ENCODE measurements around the gene EMP3. TPM values are rescaled to one million over a fixed set of nuclear protein-coding genes. Genes with fewer than 3 reads are reported as not detected.
"Not testable (repeated sequence)": the region's sequence is repeated elsewhere in the genome, so short reads cannot be mapped to it uniquely, and the experiment has no call there.

EMP3 gene
- total RNA-seq, 2 donors from 2014 or later: 11.6 to 29.4 TPM

DNA sequence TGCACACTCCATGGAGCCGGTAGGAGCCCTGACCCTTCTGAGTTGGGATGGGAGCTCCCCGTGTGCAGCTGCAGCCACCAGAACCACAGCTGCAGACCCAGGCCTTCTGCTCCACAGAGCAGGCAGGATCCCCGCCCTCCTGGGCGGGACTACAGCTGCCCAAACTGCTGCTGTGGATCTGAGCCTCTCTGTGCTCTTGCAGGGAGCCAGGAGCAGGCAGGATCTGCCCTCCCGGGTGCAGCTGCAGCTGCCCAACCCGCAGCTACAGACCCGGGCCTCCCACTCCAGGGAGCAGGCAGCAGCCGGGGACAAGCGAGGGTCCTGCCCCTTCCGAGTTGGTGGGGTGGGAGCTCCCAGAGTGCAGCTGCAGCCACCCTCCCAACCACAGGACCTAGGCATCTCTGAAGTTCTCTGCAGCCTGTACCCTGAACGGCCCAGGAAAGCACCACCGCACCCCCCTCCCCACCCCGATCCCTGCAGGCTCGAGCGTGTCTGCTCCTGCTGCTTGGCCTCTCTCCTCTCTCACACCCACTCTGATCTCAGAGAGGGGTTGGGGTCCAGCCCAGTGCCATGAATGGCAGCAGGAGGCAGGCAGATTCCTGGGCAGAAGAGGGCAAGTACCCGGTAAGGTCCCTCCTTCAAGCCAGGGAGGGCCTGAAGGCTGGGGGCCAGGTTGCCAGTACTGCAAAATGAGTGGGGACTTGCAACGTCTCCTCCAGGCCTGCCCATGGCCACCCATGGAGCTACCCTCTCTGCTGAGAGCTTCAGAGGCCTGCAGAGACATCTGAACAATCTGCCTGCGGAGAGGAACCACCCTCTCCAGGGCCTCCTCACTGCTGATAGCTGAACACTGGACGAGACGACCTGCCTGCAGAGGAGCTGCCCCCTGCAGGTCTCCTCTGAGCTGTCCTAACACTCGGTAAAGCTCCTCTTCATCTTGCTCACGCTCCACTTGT is 16.4 kb upstream of the EMP3 start:
- H3K27ac ChIP-seq: no peak overlapping the region
- no peaks in the 10 kb centered on the region for H3K9me3 ChIP-seq
- no peak for DNase-seq

DNA sequence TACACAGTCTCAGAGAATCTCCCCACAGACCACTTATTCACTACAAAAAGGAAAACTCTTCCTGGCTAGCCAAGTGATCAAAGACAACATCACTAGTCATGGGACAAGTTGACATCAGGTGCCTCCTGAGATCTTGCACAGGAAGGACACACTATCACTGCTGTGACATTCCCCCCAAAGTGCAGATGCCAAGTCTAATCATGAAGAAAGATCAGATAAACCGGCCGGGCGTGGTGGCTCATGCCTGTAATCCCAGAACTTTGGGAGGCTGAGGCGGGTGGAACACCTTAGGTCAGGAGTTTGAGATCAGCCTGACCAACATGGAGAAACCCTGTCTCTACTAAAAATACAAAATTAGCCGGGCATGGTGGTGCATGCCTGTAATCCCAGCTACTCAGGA is 15.6 kb upstream of the EMP3 start:
- not testable (repeated sequence) for H3K4me3 ChIP-seq; DNase-seq; H3K9me3 ChIP-seq; H3K4me1 ChIP-seq; H3K36me3 ChIP-seq; H3K27ac ChIP-seq; H3K9ac ChIP-seq (ENCODE audit: low read depth in 2 of 2, low read length in 2 of 2); H3K27me3 ChIP-seq
- intact Hi-C loops (cut with DNase I): loop anchor here (10.0 kb wide), 2 partner anchors 85 to 275 kb away; partner anchors contain the start of genes GRIN2D and KDELR1

More for the DNA sequence above, 16.4 kb upstream of the EMP3 start:
- intact Hi-C loops (cut with DNase I): no loop called here
- TF ChIP-seq, protein P1, sequence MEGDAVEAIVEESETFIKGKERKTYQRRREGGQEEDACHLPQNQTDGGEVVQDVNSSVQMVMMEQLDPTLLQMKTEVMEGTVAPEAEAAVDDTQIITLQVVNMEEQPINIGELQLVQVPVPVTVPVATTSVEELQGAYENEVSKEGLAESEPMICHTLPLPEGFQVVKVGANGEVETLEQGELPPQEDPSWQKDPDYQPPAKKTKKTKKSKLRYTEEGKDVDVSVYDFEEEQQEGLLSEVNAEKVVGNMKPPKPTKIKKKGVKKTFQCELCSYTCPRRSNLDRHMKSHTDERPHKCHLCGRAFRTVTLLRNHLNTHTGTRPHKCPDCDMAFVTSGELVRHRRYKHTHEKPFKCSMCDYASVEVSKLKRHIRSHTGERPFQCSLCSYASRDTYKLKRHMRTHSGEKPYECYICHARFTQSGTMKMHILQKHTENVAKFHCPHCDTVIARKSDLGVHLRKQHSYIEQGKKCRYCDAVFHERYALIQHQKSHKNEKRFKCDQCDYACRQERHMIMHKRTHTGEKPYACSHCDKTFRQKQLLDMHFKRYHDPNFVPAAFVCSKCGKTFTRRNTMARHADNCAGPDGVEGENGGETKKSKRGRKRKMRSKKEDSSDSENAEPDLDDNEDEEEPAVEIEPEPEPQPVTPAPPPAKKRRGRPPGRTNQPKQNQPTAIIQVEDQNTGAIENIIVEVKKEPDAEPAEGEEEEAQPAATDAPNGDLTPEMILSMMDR (IDR thresholded peaks at IDR 0.05): no peak
- H3K9ac ChIP-seq (ENCODE audit: low read depth in 2 of 2, low read length in 2 of 2): no peak overlapping the region
- H3K36me3 ChIP-seq: no peaks in the 10 kb centered on the region
- no peaks in the 10 kb centered on the region for H3K27me3 ChIP-seq
- no peak overlapping the region for H3K4me3 ChIP-seq
- H3K4me1 ChIP-seq: no peaks in the 10 kb centered on the region

DNA sequence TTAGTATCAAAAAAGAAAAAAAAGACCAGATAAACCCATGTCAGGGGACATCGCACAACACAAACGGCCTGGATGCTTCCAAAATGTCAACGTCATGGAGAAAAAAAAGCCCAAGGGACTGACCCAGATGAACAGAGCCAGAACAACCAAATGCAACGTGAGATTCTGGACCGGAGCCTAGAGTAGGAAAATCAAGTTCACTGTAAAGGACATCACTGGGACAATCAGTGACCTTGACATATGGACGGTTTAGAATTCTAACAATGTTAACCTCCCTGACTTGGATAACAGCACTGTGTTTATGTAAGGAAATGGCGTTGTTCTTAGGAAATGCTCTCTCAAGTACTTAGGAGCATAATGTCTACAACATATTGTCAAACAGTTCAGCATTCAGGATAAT is 15.1 kb upstream of the EMP3 start:
- intact Hi-C loops (cut with DNase I): loop anchor here (10.0 kb wide), 2 partner anchors 85 to 275 kb away; partner anchors contain the start of genes GRIN2D and KDELR1
- no peaks in the 10 kb centered on the region for H3K27me3 ChIP-seq
- no peaks in the 10 kb centered on the region for H3K9me3 ChIP-seq
- H3K36me3 ChIP-seq: no peaks in the 10 kb centered on the region
- no peak overlapping the region for H3K9ac ChIP-seq (ENCODE audit: low read depth in 2 of 2, low read length in 2 of 2)
- H3K4me1 ChIP-seq: no peaks in the 10 kb centered on the region
- no peak overlapping the region for H3K27ac ChIP-seq
- no peak for DNase-seq
- H3K4me3 ChIP-seq: no peak overlapping the region
- TF ChIP-seq, protein P1 (IDR thresholded peaks at IDR 0.05): no peak

DNA sequence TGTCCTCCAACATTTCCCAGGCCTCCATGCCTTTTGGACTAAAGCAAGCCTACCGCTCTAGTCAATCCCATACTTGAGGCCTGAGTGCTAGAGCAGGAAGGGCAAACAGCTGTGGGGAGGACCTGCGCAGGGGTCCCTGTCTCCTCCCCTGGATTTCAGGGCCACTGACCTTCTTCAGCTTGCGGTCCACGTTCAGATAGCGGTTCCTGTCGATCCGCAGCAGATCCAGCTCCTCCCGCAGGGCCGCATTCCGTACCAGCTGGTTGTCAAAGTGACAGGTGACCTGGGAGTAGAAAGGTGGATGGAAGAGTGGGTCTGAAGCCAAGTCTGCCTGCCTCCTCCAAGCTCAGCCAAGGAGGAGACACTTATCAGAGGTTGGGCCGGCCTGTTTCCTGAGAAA is 14.0 kb upstream of the EMP3 start:
- intact Hi-C loops (cut with DNase I): loop anchor here (10.0 kb wide), 2 partner anchors 83 to 273 kb away; partner anchors contain the start of genes GRIN2D and KDELR1
- no peaks in the 10 kb centered on the region for H3K9me3 ChIP-seq
- H3K27me3 ChIP-seq: no peaks in the 10 kb centered on the region
- H3K36me3 ChIP-seq: no peaks in the 10 kb centered on the region
- H3K27ac ChIP-seq: no peak overlapping the region
- no peak overlapping the region for H3K4me3 ChIP-seq
- no peak overlapping the region for H3K9ac ChIP-seq (ENCODE audit: low read depth in 2 of 2, low read length in 2 of 2)
- no peak for DNase-seq
- no peaks in the 10 kb centered on the region for H3K4me1 ChIP-seq
- TF ChIP-seq, protein P1 (IDR thresholded peaks at IDR 0.05): no peak

DNA sequence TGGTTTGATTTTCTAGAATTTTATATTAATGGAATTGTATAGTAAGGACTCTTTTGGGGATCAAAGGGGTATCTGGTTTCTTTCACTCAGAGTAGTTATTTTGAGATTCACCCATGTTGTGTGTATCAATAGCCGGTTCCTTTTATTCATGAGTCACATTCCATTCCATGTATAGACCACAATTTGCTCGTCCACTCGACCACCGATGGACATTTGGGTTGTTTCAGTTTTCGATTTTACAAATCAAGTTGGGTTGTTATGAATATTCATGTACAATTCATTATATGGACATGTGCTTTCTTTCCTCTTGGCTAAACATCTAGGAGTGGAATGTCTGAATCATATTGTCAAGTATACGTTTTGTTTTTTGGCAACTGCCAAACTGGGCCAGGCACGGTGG is 9.6 kb upstream of the EMP3 start:
- intact Hi-C loops (cut with DNase I): loop anchor here (10.0 kb wide), 2 partner anchors 79 to 269 kb away; partner anchors contain the start of genes GRIN2D and KDELR1
- TF ChIP-seq, protein P1 (IDR thresholded peaks at IDR 0.05): no peak
- Histone ChIP-seq H3K4me3 (no peak overlapping the region), H3K36me3 (no peaks in the 10 kb centered on the region), H3K9ac (ENCODE audit: low read depth in 2 of 2, low read length in 2 of 2) (no peak overlapping the region), H3K27me3 (no peaks in the 10 kb centered on the region), H3K27ac (no peak overlapping the region), H3K4me1 (peaks cover 6% of the 10 kb centered on the region), H3K9me3 (no peaks in the 10 kb centered on the region)
- DNase-seq: no peak

DNA sequence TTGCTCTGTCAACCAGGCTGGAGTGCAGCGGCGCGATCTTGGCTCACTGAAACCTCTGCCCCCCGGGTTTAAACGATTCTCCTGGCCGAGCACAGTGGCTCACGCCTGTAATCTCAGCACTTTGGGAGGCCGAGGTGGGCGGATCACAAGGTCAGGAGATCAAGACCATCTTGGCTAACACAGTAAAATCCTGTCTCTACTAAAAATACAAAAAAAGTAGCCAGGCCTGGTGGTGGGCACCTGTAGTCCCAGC is 7.7 kb upstream of the EMP3 start:
- not testable (repeated sequence) for DNase-seq; H3K4me3 ChIP-seq; H3K4me1 ChIP-seq; H3K36me3 ChIP-seq; H3K27ac ChIP-seq; H3K9me3 ChIP-seq; H3K9ac ChIP-seq (ENCODE audit: low read depth in 2 of 2, low read length in 2 of 2); H3K27me3 ChIP-seq
- intact Hi-C loops (cut with DNase I): loop anchor here (10.0 kb wide), 2 partner anchors 77 to 267 kb away; partner anchors contain the start of genes GRIN2D and KDELR1
